Keratinocyte (primary cell): ENCODE results near the gene TFR2. TPM values are rescaled to one million over a fixed set of nuclear protein-coding genes. Genes with fewer than 3 reads are reported as not detected.

Source experiments
- DNase-seq: peaks from one replicate; pipeline ENCODE4 v3.0.0-alpha.2; 2011; ENCODE audit warnings: low read depth, missing footprints, low spot score
- FAIRE-seq: peaks from 2 replicates; lab custom pipeline; 2011; peaks lifted over from hg19 to GRCh38; lab: Jason Lieb, UNC
- H2AFZ ChIP-seq: 2 replicates; pipeline ENCODE4 v1.6.0; 2012; ENCODE audit warnings: low read length, control low read depth, inconsistent platforms; ENCODE audit not compliant: control insufficient read depth
- H3K27ac ChIP-seq: 2 replicates; pipeline ENCODE4 v1.5.1; 2011; ENCODE audit warnings: low read length; ENCODE audit not compliant: control insufficient read depth, insufficient read depth
- H3K27me3 ChIP-seq: 3 replicates; pipeline ENCODE4 v1.6.0; 2011; ENCODE audit warnings: low read length; ENCODE audit not compliant: control insufficient read depth, insufficient read depth; ENCODE audit errors: extremely low read depth
- H3K36me3 ChIP-seq, 2 experiments: 2 replicates in 1 of 2; 3 replicates in 1 of 2; pipeline ENCODE4 v1.5.1; 2011; ENCODE audit warnings: low read length in 2 of 2, mild to moderate bottlenecking in 1 of 2; ENCODE audit not compliant: control insufficient read depth in 2 of 2, insufficient read depth in 2 of 2; ENCODE audit errors: extremely low read depth in 1 of 2
- H3K4me1 ChIP-seq: 3 replicates; pipeline ENCODE4 v1.5.1; 2011; ENCODE audit warnings: low read length; ENCODE audit not compliant: control insufficient read depth, insufficient read depth; ENCODE audit errors: extremely low read depth
- H3K4me2 ChIP-seq: 3 replicates; pipeline ENCODE4 v1.6.0; 2011; ENCODE audit warnings: low read depth, low read length; ENCODE audit not compliant: control insufficient read depth, insufficient read depth; ENCODE audit errors: extremely low read depth
- H3K4me3 ChIP-seq, 3 experiments: fragments of 200-600 bp in 1 of 3; sonication (generic) in 1 of 3; 2 replicates in 2 of 3; 3 replicates in 1 of 3; pipeline ENCODE4 v1.5.1; 2011 to 2016; ENCODE audit warnings: low read length in 3 of 3, mild to moderate bottlenecking in 3 of 3, control low read depth in 2 of 3, inconsistent platforms in 1 of 3, low read depth in 1 of 3, mixed read lengths in 1 of 3, mixed run types in 1 of 3, moderate library complexity in 1 of 3; ENCODE audit not compliant: control insufficient read depth in 2 of 3, insufficient read depth in 2 of 3; ENCODE audit errors: extremely low read depth in 1 of 3
- H3K79me2 ChIP-seq: 2 replicates; pipeline ENCODE4 v1.6.0; 2012; ENCODE audit warnings: low read length; ENCODE audit not compliant: control insufficient read depth, insufficient read depth
- H3K9ac ChIP-seq: 3 replicates; pipeline ENCODE4 v1.6.0; 2011; ENCODE audit warnings: low read length; ENCODE audit not compliant: control insufficient read depth, insufficient read depth; ENCODE audit errors: extremely low read depth
- H3K9me1 ChIP-seq: 3 replicates; pipeline ENCODE4 v1.6.0; 2011; ENCODE audit warnings: low read length; ENCODE audit not compliant: control insufficient read depth, insufficient read depth; ENCODE audit errors: extremely low read depth
- H3K9me3 ChIP-seq: 2 replicates; pipeline ENCODE4 v1.5.1; 2012; ENCODE audit warnings: low read depth, low read length; ENCODE audit not compliant: control insufficient read depth
- H4K20me1 ChIP-seq: 3 replicates; pipeline ENCODE4 v1.6.0; 2011; ENCODE audit warnings: low read length; ENCODE audit not compliant: control insufficient read depth, insufficient read depth; ENCODE audit errors: extremely low read depth
- EZH2 ChIP-seq: IDR thresholded peaks from one replicate; pipeline ENCODE4 v1.6.1; 2012; ENCODE audit warnings: inconsistent platforms, mild to moderate bottlenecking, low read length, moderate library complexity
- dilution Hi-C: fragments of 300-500 bp; cut with MboI; formaldehyde crosslinking; loops from one replicate; pipeline ENCODE4 v1.7.0; 2020; ENCODE audit warnings: low sequenced_read_pairs; ENCODE audit not compliant: extremely low pct_ligation_motif_present
- polyA plus RNA-seq, 5 experiments: library from polyadenylated mRNA; depleted of rRNA in 3 of 5; stranded (reverse) in 3 of 5; stranded (forward) in 1 of 5; unstranded in 1 of 5; fragments of >200 nt; gene quantifications; 1 replicate in 1 of 5; 2 replicates in 3 of 5; 3 replicates in 1 of 5; pipeline versions ENCODE4 v1.2.1 to v1.2.3, GENCODE V29; 2011 to 2012; ENCODE audit warnings: missing spikeins in 2 of 5, low read depth in 1 of 5, low replicate concordance in 1 of 5
- TF ChIP-seq, protein P1 (sequence below), 3 experiments: IDR thresholded peaks in 1 of 3; conservative IDR thresholded peaks in 1 of 3; optimal IDR thresholded peaks in 1 of 3; 2 replicates in 2 of 3; 3 replicates in 1 of 3; pipeline versions ENCODE3 to v1.5.1; 2011; ENCODE audit warnings: low read length in 3 of 3, mild to moderate bottlenecking in 3 of 3, moderate library complexity in 2 of 3, control low read depth in 1 of 3, inconsistent platforms in 1 of 3; ENCODE audit not compliant: insufficient read depth in 2 of 3; ENCODE audit errors: extremely low read depth in 1 of 3

TFR2 gene
- polyA plus RNA-seq, 1 donor (not counting 4 experiments of a cell fraction or from before 2014, with no cell fraction given), result 0.12 TPM

DNA sequence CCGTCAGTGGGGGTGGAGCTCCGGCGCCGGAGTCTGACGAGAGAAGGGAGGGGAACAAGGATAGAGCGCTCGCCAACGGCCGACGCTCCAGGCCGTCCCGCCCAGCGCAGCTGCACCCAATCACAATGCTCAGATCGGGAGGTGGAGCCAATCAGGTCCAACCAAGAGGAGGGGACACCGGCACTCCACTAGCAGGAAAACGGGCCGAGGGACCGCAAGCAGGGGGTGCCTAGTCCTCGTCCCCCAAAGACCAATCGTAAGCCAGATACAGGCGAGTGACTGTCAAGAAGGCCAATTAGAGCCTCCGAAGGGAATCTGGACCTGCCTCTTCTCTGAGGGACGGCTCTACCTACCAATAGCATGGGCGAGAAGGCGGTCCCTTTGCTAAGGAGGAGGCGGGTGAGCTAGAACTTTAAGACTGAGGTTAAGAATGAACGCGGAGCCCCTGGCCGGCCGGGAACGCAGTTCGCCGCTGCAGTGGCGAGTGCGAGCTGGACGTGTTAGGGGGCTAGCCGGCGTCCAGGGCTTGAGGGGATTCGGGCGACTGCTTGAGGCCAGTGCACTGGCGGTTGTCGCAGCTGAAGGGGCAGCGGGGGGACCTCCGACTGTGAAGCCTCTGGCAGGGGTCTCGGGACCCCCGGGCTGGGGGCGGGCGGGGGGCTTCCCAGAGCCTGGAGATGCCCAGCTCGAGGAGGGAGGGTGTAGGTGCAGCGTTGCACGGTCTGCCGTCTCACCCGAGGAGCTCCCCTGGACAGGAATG is 54.9 kb downstream of the TFR2 start, which contains the start of gene FBXO24:
Gene FBXO24, plus strand, starts transcription at position 63 of the 760 bp plus-strand sequence. Its CDS starts 298 bp downstream, at position 361.
- Histone ChIP-seq H3K4me1 (peaks cover 32% of the 10 kb centered on the region), H3K9me3 (no peaks in the 10 kb centered on the region), H3K27me3 (peaks cover 8% of the 10 kb centered on the region), H3K4me2 (peak within 1 kb of the TSS; percentile 99), H2AFZ (peak within 1 kb of the TSS; percentile 95), H4K20me1 (peaks cover 8% of the 10 kb centered on the region), H3K9me1 (no peaks in the 10 kb centered on the region), H3K4me3 (peak within 1 kb of the TSS; percentile 88 to 96 (median 90)), H3K9ac (peak within 1 kb of the TSS; percentile 90), H3K79me2 (peaks cover 13% of the 10 kb centered on the region), H3K36me3 (peaks cover 5 to 16% of the 10 kb centered on the region in 2 experiments), H3K27ac (peak within 1 kb of the TSS; percentile 88)
- dilution Hi-C loops, result no loop called here
- FAIRE-seq (peak; percentile 93), DNase-seq (peak; percentile 100)
- TF ChIP-seq, protein P1, sequence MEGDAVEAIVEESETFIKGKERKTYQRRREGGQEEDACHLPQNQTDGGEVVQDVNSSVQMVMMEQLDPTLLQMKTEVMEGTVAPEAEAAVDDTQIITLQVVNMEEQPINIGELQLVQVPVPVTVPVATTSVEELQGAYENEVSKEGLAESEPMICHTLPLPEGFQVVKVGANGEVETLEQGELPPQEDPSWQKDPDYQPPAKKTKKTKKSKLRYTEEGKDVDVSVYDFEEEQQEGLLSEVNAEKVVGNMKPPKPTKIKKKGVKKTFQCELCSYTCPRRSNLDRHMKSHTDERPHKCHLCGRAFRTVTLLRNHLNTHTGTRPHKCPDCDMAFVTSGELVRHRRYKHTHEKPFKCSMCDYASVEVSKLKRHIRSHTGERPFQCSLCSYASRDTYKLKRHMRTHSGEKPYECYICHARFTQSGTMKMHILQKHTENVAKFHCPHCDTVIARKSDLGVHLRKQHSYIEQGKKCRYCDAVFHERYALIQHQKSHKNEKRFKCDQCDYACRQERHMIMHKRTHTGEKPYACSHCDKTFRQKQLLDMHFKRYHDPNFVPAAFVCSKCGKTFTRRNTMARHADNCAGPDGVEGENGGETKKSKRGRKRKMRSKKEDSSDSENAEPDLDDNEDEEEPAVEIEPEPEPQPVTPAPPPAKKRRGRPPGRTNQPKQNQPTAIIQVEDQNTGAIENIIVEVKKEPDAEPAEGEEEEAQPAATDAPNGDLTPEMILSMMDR (optimal IDR thresholded peaks at IDR 0.05 in 1 of 3, IDR thresholded peaks at IDR 0.05 in 1 of 3, conservative IDR thresholded peaks at IDR 0.05 in 1 of 3; ENCODE audit: extremely low read depth in 1 of 3, insufficient read depth in 2 of 3, low read length in 3 of 3), result no peak
- TF ChIP-seq EZH2, result no peak

DNA sequence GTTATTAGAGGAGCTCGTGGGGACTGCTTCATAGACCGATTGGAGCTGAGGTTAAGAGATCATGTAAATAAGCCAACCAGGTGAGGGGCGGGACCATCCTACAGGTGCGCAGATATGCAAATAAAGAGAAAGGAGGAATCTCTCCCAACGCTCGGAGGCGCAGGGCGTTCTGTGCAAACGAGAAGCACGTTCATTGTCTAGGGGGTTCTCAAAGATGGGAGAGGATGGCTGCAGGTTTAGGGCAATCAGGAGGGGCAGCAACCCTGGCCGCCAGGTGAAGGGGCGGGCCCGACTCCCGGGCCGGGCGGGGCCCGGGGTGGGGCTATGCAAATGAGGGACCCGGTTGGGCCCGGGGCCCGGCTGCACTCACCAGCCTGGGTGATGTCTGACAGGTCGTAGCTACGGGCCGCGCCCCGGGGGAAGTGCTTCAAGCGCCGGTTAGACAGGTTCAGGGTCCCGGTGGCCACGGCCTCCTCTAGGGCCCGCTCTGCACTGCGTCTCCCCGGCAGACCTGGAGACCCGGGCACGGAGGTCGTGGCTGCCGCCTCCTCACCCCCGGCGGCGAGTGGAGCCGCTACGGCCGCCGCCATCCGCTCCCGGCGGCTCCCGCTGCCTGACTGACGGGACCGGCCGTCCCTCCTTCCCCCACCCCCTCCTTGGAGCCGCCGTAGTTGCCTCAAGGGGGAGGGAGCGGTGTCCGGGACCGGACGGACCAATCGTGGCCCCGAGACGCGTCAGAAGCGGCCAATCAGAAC is 55.7 kb downstream of the TFR2 start, which contains the start of gene LRCH4:
Gene LRCH4, minus strand, starts transcription at position 619 of the 755 bp plus-strand sequence. Its CDS starts 29 bp downstream, at position 590.
- Histone ChIP-seq H3K36me3 (peaks cover 9 to 20% of the 10 kb centered on the region in 2 experiments), H3K27ac (peak within 1 kb of the TSS; percentile 88), H3K4me2 (peak within 1 kb of the TSS; percentile 99), H3K79me2 (peaks cover 13% of the 10 kb centered on the region), H3K27me3 (peaks cover 8% of the 10 kb centered on the region), H3K9me1 (no peaks in the 10 kb centered on the region), H3K9me3 (no peaks in the 10 kb centered on the region), H4K20me1 (peaks cover 8% of the 10 kb centered on the region), H3K4me1 (peaks cover 32% of the 10 kb centered on the region), H3K9ac (peak within 1 kb of the TSS; percentile 90), H2AFZ (peak within 1 kb of the TSS; percentile 95), H3K4me3 (peak within 1 kb of the TSS; percentile 88 to 96 (median 90))
- DNase-seq, result no peak
- dilution Hi-C loops, result no loop called here
- peak; percentile 84 for FAIRE-seq
- TF ChIP-seq, protein P1 (optimal IDR thresholded peaks at IDR 0.05 in 1 of 3, IDR thresholded peaks at IDR 0.05 in 1 of 3, conservative IDR thresholded peaks at IDR 0.05 in 1 of 3; ENCODE audit: extremely low read depth in 1 of 3, insufficient read depth in 2 of 3, low read length in 3 of 3), result no peak
- no peak for TF ChIP-seq EZH2
